GM21717 (cell line): ENCODE data around the gene NUDT8.
A peak's percentile ranks its signal among the peaks of the same experiment; 100 is the strongest.
"Not testable (repeated sequence)": the region's sequence is repeated elsewhere in the genome, so short reads cannot be mapped to it uniquely, and the experiment has no call there.

ENCODE experiments used
- ATAC-seq: cut with Tn5 transposase; IDR thresholded peaks from one replicate; pipeline ENCODE4 v1.9.1; 2021; ENCODE audit warnings: mild to moderate bottlenecking, moderate library complexity; ENCODE audit not compliant: unreplicated experiment

NUDT8 gene

GRCh38 chr11:67613313-67613959, 16.3 kb downstream of the NUDT8 start:
- ATAC-seq: no peak

GRCh38 chr11:67612751-67613150, 17.0 kb downstream of the NUDT8 start:
- no peak for ATAC-seq

- no peak for ATAC-seq
Observed at GRCh38 chr11:67611704-67612587, 17.8 kb downstream of the NUDT8 start.

GRCh38 chr11:67611165-67611564, 18.6 kb downstream of the NUDT8 start:
- no peak for ATAC-seq

GRCh38 chr11:67610302-67610868, 19.4 kb downstream of the NUDT8 start:
- ATAC-seq: no peak

GRCh38 chr11:67609316-67609715, 20.4 kb downstream of the NUDT8 start:
- no peak for ATAC-seq

- no peak for ATAC-seq
Observed at GRCh38 chr11:67608486-67608885, 21.3 kb downstream of the NUDT8 start.

GRCh38 chr11:67607507-67607906, 22.2 kb downstream of the NUDT8 start:
- no peak for ATAC-seq

- peak; percentile 83 for ATAC-seq
Observed at GRCh38 chr11:67606492-67607295, 23.0 kb downstream of the NUDT8 start, which contains the start of gene NDUFV1. Gene NDUFV1, plus strand, starts transcription at chr11:67606936. Its CDS starts 69 bp downstream, at chr11:67607005.

- peak; percentile 22 for ATAC-seq
Observed at GRCh38 chr11:67606093-67606491, 23.6 kb downstream of the NUDT8 start.

GRCh38 chr11:67605231-67606011, 24.3 kb downstream of the NUDT8 start:
- no peak for ATAC-seq

GRCh38 chr11:67604815-67605214, 24.9 kb downstream of the NUDT8 start:
- ATAC-seq: no peak

- ATAC-seq: not testable (repeated sequence)
Observed at GRCh38 chr11:67604119-67604518, 25.6 kb downstream of the NUDT8 start.

- ATAC-seq: no peak
Observed at GRCh38 chr11:67601098-67601497, 28.6 kb downstream of the NUDT8 start.

- ATAC-seq: no peak
Observed at GRCh38 chr11:67600324-67601029, 29.3 kb downstream of the NUDT8 start.

GRCh38 chr11:67599149-67599548, 30.6 kb downstream of the NUDT8 start:
- ATAC-seq: no peak

GRCh38 chr11:67597963-67598362, 31.8 kb downstream of the NUDT8 start:
- ATAC-seq: not testable (repeated sequence)

GRCh38 chr11:67597458-67597857, 32.3 kb downstream of the NUDT8 start:
- ATAC-seq: not testable (repeated sequence)

GRCh38 chr11:67596753-67597300, 32.9 kb downstream of the NUDT8 start:
- ATAC-seq: no peak
